HFFc6 (cell line): ENCODE data around the gene UBASH3B. TPM values are rescaled to one million over a fixed set of nuclear protein-coding genes. Genes with fewer than 3 reads are reported as not detected.

Source experiments
- DNase-seq: peaks from one replicate; pipeline ENCODE4 v3.0.0-alpha.2; 2018
- H3K27ac Mint-ChIP-seq: 2 replicates; pipeline ENCODE4 v1.8.0; 2020; ENCODE audit warnings: mild to moderate bottlenecking, mixed read lengths
- H3K27me3 Mint-ChIP-seq: 2 replicates; pipeline ENCODE4 v1.8.0; 2021; ENCODE audit warnings: mild to moderate bottlenecking, moderate library complexity, mixed read lengths; ENCODE audit not compliant: insufficient read depth
- H3K36me3 Mint-ChIP-seq: 2 replicates; pipeline ENCODE4 v1.8.0; 2021; ENCODE audit warnings: low read depth, mixed read lengths
- H3K4me1 Mint-ChIP-seq: 2 replicates; pipeline ENCODE4 v1.8.0; 2020; ENCODE audit warnings: low read depth, mixed read lengths
- H3K4me3 Mint-ChIP-seq: 2 replicates; pipeline ENCODE4 v1.8.0; 2020; ENCODE audit warnings: mild to moderate bottlenecking, moderate library complexity, mixed read lengths
- H3K9me3 Mint-ChIP-seq: 2 replicates; pipeline ENCODE4 v1.8.0; 2020; ENCODE audit warnings: mild to moderate bottlenecking, mixed read lengths
- total RNA-seq, 6 experiments: library from RNA; stranded (reverse); fragmentation: NEBNext Ultra II Directional; extraction: Animal tissue kit (Norgen Biotek cat#: 25700); gene quantifications; 2 replicates in 1 of 6; 3 replicates in 5 of 6; pipeline ENCODE4 v1.2.3, GENCODE V29; 2021
- TF ChIP-seq, protein P1 (sequence below): fragments of 200-600 bp; sonication (generic); IDR thresholded peaks from 2 replicates; pipeline ENCODE4 v1.5.0; 2021; ENCODE audit warnings: antibody characterized with exemption, mild to moderate bottlenecking

The UBASH3B gene
- total RNA-seq, 6 experiments from 2014 or later = 44.6 to 60.4 (median 52.9) TPM

- DNase-seq = no peak
- TF ChIP-seq, protein P1, sequence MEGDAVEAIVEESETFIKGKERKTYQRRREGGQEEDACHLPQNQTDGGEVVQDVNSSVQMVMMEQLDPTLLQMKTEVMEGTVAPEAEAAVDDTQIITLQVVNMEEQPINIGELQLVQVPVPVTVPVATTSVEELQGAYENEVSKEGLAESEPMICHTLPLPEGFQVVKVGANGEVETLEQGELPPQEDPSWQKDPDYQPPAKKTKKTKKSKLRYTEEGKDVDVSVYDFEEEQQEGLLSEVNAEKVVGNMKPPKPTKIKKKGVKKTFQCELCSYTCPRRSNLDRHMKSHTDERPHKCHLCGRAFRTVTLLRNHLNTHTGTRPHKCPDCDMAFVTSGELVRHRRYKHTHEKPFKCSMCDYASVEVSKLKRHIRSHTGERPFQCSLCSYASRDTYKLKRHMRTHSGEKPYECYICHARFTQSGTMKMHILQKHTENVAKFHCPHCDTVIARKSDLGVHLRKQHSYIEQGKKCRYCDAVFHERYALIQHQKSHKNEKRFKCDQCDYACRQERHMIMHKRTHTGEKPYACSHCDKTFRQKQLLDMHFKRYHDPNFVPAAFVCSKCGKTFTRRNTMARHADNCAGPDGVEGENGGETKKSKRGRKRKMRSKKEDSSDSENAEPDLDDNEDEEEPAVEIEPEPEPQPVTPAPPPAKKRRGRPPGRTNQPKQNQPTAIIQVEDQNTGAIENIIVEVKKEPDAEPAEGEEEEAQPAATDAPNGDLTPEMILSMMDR = no peak
- Mint-ChIP-seq H3K9me3 (no peaks in the 10 kb centered on the region), H3K27me3 (no peaks in the 10 kb centered on the region; the same call in none of the 2 replicates), H3K4me1 (peaks cover 51% of the 10 kb centered on the region), H3K4me3 (no peak overlapping the region), H3K36me3 (peaks cover 14% of the 10 kb centered on the region), H3K27ac (peak overlapping the region; percentile 13; the same call in 1 of the 2 replicates)
These were observed 60.3 kb downstream of the UBASH3B start for GRCh38 chr11:122715548-122716440.

DNA sequence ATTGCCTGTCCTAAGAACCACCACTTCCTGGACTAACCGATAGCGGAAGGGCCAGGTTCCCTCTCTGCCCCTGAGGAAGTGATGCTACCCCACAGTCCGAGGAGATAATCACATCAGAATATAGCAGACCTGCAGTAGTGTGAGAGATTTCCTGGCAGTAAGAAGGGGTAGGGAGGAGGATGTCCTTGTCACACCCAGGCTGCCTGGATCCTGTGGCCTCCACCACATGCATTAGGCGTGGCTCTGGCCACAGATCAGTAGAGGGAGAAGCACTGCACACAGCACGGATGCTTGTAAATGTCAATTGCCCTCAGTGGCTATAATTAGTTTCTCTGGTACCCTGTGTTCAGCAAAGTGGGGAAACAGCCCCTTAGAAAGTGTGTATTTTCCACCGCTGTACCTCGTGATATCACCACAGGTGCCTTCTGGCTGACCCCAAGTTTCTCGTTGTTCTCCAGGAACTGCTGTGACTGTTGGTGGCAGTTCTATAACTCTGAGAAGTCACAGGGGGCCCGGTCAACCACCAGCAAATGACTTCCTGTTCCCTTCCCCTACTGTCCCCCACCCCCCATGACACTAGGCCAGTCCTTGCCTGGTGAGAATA lies 61.8 kb downstream of the UBASH3B start:
- Mint-ChIP-seq H3K27me3 (no peaks in the 10 kb centered on the region; the same call in none of the 2 replicates), H3K36me3 (peaks cover 15% of the 10 kb centered on the region), H3K27ac (no peak overlapping the region), H3K9me3 (no peaks in the 10 kb centered on the region), H3K4me3 (no peak overlapping the region), H3K4me1 (peaks cover 51% of the 10 kb centered on the region)
- TF ChIP-seq, protein P1 = no peak
- no peak for DNase-seq

DNA sequence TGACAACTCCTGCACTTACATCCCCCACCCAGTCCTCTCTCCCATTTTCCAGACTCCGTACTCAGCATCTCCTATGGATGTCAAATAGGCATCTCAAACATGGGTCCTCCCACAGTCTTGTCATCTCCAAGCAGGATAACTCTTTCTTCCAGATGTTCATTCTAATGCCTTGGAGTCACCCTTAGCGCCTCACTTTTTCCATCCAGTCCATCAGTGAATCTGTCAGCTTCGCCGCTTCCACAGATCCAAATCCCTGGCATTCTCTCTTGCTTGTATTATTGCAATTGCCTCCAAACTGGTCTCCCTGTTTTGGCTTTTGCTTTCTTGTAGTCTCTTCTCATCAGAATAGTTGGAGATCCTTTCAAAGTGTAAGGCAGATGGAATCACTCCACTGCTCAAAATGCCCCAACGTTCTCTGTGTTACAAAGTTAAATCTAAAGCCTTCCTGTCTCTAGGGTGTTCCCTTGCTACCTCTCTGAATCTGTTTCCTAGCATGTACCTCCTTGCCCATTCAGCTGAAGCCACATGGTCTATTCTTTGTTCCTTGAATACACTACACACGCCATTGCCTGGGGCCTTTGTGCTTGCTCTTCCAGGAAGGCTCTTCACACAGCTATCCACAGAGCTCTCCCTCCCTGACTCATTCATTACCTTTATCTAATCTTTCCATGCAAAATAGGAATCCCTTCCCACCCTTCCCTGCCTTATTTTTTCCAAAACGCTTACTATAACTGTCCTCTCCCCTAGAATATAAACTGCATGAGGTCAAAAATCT lies 64.8 kb downstream of the UBASH3B start:
- Mint-ChIP-seq H3K9me3 (no peaks in the 10 kb centered on the region), H3K27ac (peak overlapping the region; percentile 80), H3K4me3 (peak overlapping the region; percentile 60; the same call in 1 of the 2 replicates), H3K4me1 (peaks cover 71% of the 10 kb centered on the region), H3K27me3 (no peaks in the 10 kb centered on the region; the same call in none of the 2 replicates), H3K36me3 (peaks cover 15% of the 10 kb centered on the region)
- no peak for DNase-seq
- TF ChIP-seq, protein P1 = no peak

GRCh38 chr11:122721201-122721963 lies 65.9 kb downstream of the UBASH3B start:
- no peaks in the 10 kb centered on the region for H3K9me3 Mint-ChIP-seq
- peak overlapping the region; percentile 80 for H3K27ac Mint-ChIP-seq
- peaks cover 63% of the 10 kb centered on the region for H3K4me1 Mint-ChIP-seq
- DNase-seq = no peak
- peak overlapping the region; percentile 60 for H3K4me3 Mint-ChIP-seq
- TF ChIP-seq, protein P1 = no peak
- H3K27me3 Mint-ChIP-seq = no peaks in the 10 kb centered on the region; the same call in 1 of the 2 replicates
- H3K36me3 Mint-ChIP-seq = peaks cover 15% of the 10 kb centered on the region; the same call in 1 of the 2 replicates

DNA sequence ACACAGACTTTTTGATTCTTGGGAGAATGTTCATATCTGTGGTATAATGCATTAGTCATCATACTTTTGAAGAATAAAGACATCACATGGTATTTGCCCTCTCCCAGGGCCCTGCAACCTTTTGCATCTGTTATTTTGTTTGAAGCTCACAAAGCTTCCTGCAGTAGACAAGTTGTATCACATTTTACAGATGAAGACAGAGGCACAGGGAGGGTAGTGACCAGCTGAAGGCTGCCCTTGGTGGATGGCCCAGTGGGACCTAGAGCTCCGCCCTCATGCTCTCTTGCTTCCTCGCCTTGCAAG lies 66.4 kb downstream of the UBASH3B start:
- peak overlapping the region; percentile 77 for H3K27ac Mint-ChIP-seq
- peaks cover 65% of the 10 kb centered on the region for H3K4me1 Mint-ChIP-seq
- DNase-seq = peak; percentile 73
- H3K9me3 Mint-ChIP-seq = no peaks in the 10 kb centered on the region
- peaks cover 15% of the 10 kb centered on the region; the same call in 1 of the 2 replicates for H3K36me3 Mint-ChIP-seq
- TF ChIP-seq, protein P1 = no peak
- no peaks in the 10 kb centered on the region; the same call in 1 of the 2 replicates for H3K27me3 Mint-ChIP-seq
- peak overlapping the region; percentile 52 for H3K4me3 Mint-ChIP-seq
